NCI-H446 (cell line): ENCODE data around the gene DDX1.
"Not testable (repeated sequence)": the region's sequence is repeated elsewhere in the genome, so short reads cannot be mapped to it uniquely, and the experiment has no call there.

Experiments used
- DNase-seq, 2 experiments: peaks; one replicate each; lab custom pipeline; 2025; lab: John Stamatoyannopoulos, UW

The DDX1 gene

DNA sequence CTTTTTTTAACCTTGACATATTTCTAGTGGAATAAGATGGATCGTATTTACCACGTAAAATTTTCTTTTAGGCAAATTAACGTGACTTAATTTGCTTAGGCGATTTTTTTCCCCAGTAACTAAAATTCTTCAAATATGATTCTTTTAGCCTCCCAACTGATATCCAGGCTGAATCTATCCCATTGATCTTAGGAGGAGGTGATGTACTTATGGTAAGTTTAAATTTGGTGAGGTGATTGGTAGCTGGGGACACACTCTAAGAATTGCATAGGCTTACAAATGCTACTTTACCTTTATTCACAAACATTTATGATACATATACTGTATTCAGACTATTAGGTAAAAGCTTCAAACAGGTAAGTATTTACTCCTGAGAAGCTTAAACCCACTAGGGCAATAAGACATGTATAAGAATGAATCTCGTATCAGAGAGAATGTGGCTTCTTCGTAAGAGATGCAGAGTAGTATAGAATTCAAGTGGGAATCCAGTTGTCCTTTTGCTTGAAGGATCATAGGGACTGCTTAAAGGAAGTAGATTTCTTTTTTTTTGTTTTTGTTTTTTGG lies 3.8 kb downstream of the DDX1 start:
- DNase-seq = no peak

DNA sequence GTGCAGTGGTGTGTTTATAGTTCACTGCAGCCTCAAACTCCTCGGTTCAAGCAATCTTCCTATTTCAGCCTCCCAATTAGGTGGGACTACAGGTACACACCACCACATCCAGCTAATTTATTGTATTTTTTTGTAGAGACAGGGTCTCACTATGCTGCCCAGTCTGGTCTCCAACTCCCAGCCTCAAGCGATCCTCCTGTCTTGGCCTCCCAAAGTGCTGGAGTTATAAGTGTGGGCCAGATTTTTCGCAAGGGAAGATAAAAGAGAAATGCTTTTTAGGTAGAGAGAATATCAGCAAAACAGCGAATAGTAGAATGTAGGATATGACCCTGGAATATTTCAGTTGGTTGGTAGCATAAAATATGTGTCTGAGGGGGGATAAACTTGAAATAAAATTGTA lies 4.3 kb downstream of the DDX1 start:
- no peak for DNase-seq

DNA sequence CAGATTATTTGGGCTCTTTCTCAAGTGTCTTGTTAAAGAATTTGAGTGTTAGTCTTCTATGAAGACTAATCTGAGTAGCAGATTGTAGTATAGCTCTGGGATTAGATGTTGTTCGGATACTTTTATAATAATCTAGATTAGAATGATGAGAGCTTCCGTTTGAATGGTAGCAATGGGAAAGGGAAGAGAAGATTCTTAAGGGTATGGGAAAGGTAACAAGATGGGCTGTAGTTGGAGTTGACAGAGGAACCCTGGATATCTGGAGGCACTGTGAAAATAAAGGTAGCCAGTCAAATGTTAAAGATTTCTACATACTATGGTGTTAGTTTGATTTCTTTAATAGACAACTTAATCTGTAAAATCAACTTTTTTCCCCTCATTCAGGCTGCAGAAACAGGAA lies 4.7 kb downstream of the DDX1 start:
- DNase-seq = no peak

DNA sequence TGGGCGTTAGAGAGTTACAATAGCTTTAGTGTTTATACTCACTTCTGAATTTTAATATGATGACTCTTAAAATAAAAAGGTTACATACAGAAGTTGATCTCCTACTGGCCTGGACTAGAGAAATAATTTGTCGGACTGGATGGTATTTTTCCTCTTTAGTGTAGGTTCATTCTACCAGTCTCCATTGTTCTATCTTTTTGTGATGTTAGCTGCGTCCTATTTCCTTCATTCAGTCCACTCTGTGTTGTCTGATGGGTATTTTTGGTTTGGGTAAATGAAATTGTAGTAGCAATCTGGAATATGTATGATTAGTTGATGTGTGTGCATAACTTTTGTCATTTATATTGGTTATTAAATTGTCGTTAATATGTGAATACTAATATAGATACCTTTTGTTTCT lies 5.3 kb downstream of the DDX1 start:
- no peak for DNase-seq

DNA sequence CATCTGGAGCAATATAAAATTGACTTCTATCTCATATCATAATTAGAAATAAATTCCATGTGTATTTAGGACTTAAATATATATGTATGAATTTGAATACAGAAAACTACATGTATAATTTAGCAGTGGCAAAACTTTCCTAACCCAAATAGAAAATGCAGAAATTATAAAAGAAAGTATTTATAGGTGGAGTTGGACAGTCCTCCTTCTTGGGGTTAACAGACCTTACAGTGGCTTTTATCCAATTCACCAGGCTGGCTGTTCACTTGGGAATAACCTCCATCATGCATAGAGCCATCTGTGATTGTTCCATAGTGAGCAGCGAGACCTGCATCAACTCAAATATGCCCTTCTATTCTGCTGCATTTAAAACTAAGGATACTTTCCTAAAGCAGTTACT lies 8.3 kb downstream of the DDX1 start:
- no peak for DNase-seq

DNA sequence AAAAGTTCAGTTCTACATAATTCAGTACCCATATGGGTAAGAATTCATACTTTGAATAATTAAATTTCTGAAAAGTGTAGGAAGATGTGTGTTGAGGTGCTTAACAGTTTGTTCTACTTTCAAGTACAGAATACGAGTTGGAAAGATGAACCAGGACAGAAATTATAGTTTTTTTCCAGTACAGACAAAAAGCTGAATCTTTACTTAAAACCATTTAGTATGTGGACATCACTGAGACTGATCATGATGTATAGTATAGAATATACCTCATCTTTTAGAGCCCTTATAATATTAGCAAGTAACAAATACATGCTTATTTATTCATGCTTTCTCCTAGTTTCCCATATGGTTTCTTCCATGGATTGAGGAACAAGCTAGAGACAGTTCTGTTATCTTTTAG lies 10.0 kb downstream of the DDX1 start:
- DNase-seq = no peak

DNA sequence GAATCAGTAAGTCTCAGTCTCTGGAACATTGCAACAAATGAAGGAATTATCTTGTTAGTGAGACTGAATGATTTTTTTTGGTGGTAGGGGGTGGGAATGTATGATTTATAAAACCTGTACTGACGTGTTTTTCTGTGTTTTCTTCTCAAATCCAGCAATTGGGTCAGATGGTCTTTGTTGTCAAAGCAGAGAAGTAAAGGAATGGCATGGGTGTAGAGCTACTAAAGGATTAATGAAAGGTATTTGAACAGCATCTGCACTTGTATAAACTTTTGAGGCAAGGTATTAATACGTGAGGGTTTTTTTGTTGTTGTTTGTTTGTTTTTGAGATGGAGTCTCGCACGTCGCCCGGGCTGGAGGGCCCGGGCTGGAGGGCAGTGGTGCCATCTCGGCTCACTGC lies 10.7 kb downstream of the DDX1 start:
- no peak for DNase-seq

DNA sequence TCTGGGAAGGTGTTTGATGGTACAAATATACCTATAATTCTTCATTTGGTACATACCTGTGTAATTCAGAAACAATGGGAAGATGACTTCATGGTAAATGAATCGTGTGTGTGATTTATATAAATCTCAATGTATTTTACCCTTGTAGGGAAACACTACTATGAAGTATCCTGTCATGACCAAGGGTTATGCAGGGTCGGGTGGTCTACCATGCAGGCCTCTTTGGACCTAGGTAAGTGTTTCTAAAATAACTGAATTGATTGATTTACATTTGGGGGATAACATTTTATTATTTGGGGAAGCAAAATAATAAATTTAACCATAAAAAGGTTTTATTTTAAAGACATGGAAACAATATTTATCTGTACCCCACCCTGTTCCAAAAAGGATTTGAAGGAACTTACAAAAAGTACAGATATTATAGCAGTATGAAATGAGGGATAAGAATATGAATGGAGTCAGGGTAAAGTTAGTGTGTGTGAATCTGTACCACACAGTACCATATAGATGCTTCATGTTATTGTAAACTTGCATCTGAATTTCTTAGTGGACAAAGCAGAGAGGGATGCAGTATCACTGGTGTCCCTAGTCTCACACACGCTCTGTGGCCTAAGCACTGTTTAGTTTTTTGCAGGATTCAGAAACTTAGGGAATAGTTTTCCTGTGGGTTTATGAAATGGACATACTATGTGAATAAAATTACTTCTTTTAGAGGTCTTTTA lies 11.5 kb downstream of the DDX1 start:
- no peak for DNase-seq

DNA sequence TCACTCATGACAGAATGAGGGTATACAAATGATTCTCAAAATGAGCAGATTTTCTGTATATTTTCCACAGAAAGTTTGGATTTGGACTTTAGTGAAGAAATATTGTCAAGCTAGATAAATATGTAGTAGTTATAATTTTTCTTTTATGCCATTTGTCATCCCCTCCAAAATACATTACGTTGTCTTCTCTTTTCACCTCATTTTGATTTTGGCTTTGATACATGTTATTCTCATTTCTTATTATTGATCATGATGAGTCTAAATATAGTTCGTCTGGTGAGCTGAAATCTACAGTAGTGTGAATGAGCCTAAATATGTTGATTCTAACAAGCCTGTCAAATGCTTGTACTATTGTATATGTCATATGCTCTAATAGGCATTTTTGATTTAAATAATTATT lies 12.3 kb downstream of the DDX1 start:
- DNase-seq = no peak

DNA sequence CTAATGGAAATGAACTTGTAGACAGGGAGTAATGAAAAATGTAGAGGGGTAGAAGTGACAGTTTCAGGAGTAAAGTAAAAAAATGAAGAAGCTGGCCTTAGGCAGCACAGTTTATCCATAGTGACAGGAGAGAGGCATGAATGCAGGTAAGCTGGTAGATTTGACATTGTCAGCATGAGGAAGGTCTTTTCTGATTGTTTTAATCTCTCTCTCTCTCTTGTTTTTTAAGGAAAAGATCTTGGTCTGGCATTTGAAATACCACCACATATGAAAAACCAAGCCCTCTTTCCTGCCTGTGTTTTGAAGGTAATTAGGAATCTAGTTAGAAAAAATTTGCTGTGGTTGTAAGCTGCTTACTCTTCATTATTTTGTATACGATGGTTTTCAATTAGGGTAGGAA lies 14.1 kb downstream of the DDX1 start:
- DNase-seq = no peak

DNA sequence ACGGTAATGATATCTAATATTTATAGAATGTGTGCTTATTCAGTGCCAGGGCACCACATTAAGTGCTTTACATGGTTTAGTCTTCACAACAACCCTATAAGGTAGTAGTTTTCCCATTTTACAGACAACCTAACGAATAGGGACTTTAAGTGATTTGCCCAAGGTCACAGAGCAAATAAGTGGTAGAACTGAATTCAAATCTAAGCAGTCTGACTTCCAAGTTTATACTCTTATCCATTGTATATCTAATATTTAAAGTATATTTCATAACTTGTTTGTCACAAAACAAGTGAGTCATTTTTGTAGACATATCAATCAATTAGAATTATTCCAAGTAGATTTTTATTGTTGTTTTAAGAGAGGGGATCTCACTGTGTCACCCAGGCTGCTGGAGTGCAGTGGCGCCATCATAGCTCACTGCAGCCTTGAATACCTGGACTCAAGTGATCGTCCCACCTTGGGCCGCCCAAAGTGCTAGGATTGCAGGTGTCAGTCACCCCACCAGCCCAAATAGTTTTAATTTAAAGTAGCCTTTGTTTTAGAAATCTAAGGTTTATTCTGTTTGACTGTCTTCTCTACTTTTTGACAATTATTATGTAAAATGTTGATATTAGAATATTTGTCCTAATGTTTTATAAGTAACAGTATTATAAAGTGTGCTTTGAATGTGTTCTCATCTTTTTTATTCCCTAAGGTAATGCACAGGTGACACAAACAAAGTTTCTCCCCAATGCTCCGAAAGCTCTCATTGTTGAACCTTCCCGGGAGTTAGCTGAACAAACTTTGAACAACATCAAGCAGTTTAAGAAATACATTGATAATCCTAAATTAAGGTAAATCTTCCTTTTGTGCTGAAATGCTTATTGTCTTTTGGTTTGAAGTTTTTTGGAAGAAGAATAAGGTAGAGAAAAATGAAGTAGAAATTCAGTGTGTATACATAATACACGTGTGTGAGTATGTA lies 15.1 kb downstream of the DDX1 start:
- no peak for DNase-seq

DNA sequence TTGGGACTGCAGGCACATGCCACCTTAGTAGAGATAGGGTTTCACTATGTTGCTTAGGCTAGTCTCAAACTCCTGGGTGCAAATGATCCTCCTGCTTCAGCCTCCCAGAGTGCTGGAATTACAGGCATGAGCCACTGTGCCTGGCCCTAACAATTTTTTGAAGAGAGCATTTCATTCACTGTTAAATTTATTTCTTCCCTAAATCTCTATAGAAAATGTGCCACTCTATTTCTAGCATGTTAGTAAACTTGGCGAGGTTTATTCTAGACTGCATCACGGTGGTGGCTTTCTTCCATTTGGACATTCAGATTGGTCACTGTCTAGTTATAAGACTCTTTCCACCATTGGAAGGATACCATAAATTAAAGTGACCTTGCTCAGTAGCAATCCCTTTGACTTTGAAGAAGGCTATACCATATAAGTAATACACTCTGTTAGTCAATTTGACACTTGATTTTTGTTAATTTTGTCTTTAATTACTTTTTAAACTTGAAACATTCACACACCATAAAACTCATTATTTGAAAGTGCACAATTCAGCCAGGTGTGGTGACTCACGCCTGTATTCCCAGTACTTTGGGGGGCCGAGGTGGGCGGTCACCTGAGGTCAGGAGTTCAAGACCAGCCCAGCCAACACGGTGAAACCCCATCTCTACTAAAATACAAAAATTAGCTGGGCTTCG lies 16.2 kb downstream of the DDX1 start:
- DNase-seq = no peak

DNA sequence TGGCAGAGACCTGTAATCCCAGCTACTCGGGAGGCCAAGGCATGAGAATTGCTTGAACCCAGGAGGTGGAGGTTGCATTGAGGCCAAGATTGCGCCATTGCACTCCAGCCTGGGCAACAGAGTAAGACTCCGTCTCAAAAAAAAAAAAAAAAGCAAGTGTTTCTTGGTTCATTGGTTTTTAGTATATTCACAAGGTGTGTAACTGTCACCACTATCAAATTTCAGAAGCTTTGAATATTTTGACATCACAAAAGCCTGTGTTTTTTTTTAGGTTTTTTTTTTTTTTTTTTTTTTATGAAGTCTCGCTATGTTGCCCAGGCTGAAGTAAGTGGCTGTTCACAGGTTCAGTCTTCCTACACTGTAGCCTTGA lies 16.7 kb downstream of the DDX1 start:
- DNase-seq = no peak

DNA sequence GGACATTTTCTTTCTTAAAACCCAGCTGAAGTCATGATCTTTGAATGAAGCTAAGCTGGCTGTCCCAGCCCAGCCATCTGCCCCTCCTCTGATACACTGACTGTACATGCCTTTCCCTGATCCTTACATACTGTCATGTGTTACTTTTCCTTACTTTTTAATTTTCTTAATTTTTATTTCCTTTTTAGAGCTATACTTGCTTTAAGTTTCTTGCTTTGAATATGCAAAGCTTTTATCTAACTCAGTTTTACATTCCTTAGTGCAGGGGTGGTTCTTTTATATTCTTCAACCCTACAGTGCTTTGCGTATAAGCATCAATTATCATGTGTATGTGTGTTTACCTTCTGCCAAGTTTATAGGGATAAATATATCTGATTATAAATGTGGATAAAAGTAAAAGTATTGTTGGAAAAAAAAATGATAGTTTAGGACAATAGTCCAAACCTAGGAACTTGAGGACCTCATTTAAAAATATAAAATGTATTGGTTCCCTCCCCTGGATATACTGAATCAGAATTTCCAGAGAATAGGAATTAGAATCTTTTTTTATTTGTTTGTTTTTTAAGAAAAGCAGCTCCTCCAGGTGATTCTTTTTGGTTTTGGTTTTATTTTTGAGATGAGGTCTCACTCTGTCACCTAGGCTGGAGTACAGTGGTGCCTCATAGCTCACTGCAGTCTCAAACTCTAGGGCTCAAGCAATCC lies 17.8 kb downstream of the DDX1 start:
- DNase-seq = no peak

DNA sequence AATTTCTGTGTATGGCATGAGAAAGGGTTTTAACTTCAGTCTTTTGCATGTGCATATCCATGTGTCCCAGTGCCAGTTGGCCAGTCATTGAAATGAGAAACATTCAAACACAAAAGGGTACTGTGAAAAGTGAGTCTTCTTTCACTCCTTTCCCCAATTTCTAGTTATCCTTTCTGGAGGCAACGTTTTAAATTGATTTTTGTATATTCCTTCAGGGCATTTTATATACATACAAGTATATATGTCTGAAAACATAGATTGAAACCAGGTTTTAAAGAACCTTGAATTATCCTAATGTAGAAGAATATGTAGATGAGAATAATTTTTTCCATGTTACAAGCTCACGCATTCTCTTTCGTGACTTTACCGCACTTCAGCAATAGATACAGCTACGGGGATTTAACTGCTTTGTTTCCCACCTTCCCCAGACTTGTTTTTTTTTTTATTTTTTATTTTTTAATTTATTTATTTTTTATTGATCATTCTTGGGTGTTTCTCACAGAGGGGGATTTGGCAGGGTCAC lies 18.8 kb downstream of the DDX1 start:
- no peak for DNase-seq

DNA sequence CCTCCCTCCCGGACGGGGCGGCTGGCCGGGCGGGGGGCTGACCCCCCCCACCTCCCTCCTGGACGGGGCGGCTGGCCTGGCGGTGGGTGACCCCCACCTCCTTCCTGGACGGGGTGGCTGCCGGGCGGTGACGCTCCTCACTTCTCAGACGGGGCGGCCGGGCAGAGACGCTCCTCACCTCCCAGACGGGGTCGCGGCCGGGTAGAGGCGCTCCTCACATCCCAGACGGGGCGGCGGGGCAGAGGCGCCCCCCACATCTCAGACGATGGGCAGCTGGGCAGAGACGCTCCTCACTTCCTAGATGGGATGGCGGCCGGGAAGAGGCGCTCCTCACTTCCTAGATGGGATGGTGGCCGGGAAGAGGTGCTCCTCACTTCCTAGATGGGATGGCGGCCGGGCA lies 20.4 kb downstream of the DDX1 start:
- not testable (repeated sequence) for DNase-seq

DNA sequence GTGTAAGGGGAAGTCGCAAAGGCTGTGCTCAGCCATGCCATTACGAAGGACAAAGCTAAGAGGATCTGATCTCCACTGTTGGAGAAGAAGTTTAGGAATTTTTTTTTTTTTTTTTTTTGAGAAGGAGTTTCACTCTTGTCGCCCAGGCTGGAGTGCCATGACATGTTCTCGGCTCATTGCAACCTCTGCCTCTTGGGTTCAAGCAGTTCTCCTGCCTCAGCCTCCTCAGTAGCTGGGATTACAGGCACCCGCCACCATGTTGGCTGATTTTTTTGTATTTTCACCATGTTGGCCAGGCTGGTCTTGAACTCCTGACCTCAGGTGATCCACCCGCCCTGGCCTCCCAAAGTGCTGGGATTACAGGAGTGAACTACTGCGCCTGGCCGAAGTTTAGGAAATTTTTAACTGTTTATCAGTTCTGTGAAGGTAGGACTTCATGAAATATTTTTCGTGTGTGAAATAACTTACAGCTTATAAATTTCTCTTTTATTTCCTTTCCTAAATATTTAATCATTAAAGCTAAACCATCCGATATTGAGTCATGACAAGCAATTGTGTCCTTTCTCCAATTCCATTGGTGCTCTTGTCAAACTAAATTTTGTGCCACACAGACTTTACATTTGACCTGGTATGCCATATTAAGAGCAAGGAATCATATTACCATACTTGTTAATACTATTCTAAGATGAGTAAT lies 22.2 kb downstream of the DDX1 start:
- DNase-seq = no peak

DNA sequence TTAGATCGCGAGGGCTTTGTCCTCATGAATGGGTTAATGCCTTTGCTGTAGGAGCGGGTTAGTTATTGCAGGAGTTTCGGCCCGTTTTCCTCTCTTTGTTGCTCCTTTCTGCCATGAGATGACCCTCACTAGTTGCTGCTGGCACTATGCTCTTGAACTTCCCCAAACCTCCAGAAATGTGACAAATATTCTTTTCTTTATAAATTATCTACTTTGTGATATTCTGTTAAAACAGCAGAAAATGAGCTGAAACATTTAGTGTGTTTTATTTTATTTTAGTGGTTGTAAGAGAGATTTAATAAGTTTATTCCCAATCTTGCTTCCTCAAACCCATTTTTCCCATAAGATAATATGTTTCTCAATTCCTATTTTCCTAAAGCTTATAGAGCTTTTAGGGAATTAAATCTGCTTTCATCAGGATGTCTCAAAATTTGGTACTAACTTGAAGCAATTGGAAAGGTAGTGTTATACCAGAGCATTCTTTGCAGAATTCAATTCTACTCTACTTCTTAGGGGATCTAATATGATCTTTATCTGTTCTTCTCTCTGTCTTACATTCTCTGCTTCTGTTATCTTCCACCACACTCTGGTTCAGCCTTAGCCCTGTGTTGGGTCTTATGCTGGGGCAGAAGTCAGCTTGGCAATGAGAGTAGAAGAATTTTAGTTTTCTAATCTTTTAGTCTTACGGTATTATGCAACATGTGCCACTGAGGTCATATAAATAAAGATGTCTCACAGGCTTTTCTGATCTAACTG lies 23.1 kb downstream of the DDX1 start:
- DNase-seq = no peak

DNA sequence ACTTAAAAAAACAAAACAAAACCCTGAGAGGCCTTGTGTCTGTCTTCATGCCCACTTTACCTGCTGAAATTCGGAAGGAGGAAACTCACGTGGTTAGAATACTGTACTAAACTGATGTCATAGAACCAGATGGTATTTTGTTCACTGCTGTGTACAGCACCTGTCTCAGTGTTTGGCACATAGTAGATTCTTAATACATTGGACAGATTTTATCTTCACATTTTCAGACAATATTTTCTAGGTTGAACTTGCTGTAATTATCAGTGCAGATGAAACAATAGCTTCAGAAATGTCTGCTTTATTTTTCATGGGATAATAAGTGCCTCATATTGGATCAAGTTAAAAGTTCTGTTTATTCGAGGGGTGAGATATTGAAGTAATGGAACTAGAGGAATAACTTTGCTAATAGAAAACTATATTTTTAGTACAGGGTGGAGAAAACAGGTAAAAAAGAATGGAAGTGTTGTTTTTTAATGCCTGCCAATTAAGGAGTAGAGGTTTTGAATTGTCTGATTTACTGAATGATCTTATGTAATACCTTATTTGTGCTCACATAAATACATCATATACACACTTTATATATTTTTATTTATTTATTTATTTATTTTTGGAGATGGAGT lies 23.7 kb downstream of the DDX1 start:
- no peak for DNase-seq

DNA sequence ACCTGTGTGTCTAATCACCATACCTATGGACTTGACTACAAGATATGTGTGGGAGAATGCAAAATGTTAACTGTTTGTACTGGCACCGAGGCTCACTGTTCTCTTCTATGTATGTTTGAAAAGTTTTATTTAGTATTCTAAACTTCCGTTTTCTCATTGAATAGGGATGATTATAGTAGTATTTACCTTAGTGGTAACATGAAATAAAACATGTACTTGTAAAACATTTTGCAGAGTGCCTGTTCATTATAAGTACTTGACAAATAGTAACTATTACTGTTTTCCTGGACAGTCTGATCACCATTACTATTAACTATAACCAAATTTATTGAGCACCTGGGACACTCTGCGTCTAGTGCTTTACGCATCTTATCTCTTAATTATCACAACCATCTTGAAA lies 24.8 kb downstream of the DDX1 start:
- DNase-seq = no peak
